Subcutaneous adipose tissue (tissue), 4 donors: ENCODE data around the gene PCAT6. TPM values are rescaled to one million over a fixed set of nuclear protein-coding genes. Genes with fewer than 3 reads are reported as not detected.

Experiments used
- total RNA-seq, 4 donors: library from RNA; depleted of rRNA; stranded (reverse); fragments of >200 nt; gene quantifications; one replicate each; pipeline ENCODE4 v1.1.0, GENCODE V29; 2016
- TF ChIP-seq, protein P1 (sequence below): fragments of 450-650 bp; IDR thresholded peaks from one replicate; pipeline ENCODE4 v1.5.1; 2016; ENCODE audit warnings: low read depth, mild to moderate bottlenecking, control low read depth, antibody characterized with exemption, moderate library complexity

Gene PCAT6
- total RNA-seq, 4 donors from 2014 or later: not detected

- TF ChIP-seq, protein P1, sequence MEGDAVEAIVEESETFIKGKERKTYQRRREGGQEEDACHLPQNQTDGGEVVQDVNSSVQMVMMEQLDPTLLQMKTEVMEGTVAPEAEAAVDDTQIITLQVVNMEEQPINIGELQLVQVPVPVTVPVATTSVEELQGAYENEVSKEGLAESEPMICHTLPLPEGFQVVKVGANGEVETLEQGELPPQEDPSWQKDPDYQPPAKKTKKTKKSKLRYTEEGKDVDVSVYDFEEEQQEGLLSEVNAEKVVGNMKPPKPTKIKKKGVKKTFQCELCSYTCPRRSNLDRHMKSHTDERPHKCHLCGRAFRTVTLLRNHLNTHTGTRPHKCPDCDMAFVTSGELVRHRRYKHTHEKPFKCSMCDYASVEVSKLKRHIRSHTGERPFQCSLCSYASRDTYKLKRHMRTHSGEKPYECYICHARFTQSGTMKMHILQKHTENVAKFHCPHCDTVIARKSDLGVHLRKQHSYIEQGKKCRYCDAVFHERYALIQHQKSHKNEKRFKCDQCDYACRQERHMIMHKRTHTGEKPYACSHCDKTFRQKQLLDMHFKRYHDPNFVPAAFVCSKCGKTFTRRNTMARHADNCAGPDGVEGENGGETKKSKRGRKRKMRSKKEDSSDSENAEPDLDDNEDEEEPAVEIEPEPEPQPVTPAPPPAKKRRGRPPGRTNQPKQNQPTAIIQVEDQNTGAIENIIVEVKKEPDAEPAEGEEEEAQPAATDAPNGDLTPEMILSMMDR: no peak
Measured at GRCh38 chr1:202837746-202838262, 27.1 kb downstream of the PCAT6 start.

DNA sequence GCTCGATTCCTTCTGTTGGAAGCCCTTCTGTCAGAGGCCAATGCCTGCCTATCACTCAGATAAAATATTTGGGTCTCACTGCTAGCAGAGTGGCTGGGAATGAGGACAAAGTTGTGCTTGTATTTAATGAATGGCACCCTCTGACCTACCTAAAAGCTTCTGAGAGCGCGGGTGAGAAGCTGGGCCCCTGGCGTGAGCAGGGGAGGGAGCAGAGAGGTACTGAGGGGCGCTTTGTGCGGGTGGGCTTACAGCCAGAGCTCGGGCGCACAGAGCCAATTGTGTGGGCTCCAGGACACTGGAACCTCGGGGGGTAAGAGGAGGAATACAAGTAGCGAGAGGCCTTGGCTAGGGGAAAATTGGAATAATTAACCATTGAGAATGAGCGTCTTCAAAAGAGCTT lies 32.3 kb downstream of the PCAT6 start:
- TF ChIP-seq, protein P1: no peak

GRCh38 chr1:202844259-202844658 lies 33.5 kb downstream of the PCAT6 start:
- TF ChIP-seq, protein P1: no peak

- TF ChIP-seq, protein P1: no peak
Measured at GRCh38 chr1:202844935-202845334, 34.2 kb downstream of the PCAT6 start.

GRCh38 chr1:202848191-202848542 lies 37.4 kb downstream of the PCAT6 start:
- TF ChIP-seq, protein P1: no peak

- TF ChIP-seq, protein P1: no peak
Measured at GRCh38 chr1:202850593-202851362, 40.0 kb downstream of the PCAT6 start.

DNA sequence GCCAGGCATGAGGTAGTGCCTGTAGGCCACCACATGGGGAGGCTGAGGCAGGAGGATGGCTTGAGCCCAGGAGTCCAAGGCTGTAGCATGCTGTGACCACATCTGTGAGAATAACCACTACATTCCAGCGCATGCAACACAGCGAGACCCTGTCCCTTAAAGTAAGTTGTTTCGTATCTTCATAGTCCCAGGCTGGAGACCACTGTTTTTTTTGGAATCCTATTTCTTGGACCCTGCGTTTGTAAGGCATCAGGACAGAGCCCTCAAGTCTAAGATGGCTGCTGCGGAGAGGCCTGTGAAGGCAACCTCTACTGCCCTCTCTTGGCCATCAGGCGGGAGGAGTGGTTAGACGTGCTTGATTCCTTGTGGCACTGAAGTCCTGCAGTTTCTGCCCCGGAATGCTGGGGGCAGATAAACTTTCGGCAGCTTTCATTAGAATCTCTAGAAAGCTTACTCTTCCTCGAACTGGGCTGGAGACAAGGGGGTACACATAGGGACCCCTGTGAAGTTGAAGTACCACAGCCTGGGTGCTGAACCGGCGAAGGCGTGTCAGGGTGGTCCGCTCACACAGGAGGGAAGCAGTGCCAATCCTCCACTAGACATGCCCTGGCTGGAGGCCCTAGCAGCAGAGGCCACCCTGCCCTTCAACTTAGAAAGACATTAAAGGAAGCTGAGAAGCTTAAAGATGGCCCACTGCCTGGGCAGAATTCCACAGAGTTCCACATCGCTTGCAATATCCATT lies 41.6 kb downstream of the PCAT6 start:
- TF ChIP-seq, protein P1: no peak
